SKM-1 treated with dmso at 0.1 percent for 144 hours (cell line): ENCODE results near the gene IVL.

Source experiments
- DNase-seq: peaks from one replicate; lab custom pipeline; 2025; ENCODE audit not compliant: unreplicated experiment; lab: John Stamatoyannopoulos, UW

The IVL gene

DNA sequence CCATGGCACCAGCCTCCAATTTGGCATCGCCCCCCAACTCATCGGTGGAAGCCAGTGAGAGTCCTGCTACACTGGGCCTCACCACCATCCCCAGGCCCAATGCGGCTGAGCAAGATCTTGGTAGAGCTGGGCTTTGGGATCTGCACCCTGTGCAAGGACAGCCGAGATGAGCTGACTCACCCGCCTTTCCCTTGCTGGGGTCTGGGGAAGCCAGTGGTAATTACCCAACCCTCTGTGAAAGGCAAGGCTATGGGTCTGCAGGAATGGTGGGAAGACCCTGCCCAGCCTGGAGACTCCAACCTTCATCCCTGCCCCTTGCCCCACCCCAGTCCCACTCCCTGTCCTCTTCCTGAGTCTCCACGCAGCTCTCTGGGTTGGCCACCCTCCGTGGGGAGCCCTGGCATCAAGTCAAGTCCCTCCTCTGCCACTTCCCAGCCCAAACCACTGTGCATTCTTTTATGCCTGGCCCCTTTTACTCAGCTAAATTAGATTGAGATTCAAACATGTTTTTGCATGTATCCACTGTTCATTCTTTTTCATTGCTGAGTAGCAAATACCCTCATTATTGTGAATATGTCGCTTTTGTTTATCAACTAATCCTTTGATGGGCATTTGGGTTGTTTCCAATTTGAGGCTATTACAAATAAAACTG is 21.5 kb upstream of the IVL start:
- no peak for DNase-seq

DNA sequence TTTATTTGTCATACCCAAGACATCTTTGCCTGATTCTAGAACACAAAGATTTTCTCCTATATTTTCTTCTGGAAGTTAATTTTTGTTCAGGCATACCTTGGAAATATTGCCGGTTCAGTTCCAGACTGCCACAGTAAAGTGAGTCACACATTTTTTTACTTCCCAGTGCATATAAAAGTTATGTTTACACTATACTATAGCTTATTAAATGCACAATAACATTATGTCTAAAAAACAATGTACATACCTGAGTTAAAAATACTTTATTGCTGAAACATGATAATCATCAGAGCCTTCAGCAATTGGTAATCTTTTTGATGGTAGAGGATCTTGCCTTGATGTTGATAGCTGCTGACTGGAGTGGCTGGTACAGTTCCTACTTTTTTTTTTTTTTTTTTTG is 20.2 kb upstream of the IVL start:
- no peak for DNase-seq

DNA sequence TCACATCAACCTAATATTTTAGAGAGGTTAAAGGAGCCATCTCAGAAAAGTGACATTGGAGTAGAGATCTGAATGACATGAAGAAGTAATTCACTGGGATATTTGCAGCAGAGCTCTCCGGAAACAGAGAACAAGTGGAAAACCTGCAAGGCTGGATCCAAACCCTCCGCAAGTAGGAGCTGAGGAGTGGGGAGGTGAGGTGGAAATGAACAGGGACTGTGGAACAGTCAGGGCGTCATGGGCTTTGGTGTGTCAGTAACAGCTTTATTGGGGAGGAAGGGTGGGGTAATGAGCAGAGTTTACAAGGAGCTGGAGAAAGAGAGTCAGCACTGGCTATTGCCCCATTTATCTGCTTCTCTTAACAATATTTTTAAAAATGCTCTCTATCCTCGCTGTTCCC is 9.3 kb upstream of the IVL start:
- no peak for DNase-seq

DNA sequence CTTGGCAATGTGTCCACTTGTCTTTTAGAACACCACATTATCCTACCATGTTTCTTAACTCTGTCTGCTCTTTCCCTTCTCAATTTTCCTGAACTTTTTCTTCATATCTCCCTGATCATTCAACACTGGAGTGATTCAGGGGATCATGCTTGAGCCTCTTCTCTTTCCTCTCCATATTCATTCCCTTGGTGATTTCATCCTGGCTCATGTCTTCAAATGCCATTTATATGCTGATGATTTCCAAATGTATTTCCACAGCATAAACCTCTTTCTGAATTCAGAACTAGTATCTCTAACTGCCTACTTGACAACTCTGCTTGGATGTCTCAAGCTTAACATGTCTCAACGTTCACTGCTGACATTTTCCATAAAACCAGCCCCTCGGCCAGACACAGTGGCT is 8.5 kb upstream of the IVL start:
- DNase-seq, result no peak

DNA sequence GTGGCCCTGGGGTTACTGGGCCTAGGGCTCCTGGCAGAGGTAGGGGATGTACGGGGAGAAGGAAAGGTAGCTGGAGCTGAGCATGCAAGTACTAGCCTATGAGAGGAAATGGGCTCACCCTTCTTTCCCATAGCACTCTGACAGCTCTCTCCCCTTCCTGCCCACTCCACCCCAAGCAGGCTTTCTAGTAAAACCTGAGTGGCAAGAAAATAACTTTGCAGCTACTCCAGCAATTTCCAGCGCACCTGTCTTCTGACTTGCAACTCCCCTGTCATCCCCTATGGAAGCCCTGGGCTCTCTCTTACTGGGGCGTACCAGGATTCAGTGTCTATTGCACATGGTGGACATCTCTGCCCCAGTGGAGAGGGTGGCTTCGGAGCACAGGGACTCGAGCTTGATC is 6.7 kb upstream of the IVL start:
- no peak for DNase-seq

DNA sequence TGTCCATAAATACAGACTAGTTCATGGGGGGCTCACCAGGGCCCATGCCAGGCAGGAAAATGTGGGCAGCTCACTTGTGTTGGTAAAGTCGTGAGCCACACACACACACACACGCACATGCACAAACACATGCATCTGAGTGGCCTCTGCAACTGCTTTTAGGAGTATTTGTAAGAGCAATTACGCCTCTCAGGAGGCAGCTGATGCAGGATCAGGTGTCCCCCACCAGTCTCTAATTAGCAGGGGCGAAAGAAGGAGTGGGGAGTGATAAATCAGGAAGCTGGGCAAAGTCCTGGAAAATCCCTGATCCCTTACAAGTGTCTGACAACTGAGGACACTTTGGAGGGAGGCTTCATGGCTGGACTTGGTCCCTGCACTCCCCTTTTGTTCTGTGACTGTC is 5.7 kb upstream of the IVL start:
- DNase-seq, result no peak

DNA sequence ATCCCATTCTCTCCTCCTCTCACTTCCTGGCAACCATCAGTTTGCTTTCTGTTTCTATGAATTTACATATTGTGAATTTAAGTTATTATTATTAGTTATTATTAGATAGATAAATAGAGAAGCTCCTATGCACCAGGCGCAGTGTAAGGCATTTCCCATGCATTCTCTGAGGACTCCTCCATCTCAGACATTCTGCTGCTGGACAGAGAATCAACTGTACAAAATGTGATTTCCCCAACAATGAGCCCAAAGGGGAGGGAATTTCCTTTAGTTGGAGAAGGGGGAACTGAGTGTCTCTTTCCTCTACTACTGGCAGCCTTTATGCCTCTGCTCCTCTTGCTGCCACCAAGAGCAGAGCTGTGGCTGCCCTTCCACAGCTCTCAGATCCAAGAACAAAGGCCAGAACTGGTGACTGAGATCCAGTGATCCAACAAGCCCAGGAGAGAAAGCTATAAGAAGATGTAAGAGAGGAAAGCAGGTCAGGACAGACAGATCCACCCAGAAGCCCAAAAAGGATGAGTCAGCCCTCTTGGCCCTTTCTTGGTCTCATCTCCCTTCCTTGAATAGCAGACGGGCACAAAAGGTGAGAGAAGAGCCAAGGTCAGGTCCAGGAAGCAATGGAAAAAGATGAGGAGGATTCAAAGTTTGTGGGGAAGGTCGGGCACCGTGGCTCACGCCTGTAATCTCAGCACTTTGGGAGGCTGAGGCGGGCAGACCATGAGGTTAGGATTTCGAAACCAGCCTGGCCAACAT is 3.5 kb upstream of the IVL start:
- DNase-seq, result no peak

DNA sequence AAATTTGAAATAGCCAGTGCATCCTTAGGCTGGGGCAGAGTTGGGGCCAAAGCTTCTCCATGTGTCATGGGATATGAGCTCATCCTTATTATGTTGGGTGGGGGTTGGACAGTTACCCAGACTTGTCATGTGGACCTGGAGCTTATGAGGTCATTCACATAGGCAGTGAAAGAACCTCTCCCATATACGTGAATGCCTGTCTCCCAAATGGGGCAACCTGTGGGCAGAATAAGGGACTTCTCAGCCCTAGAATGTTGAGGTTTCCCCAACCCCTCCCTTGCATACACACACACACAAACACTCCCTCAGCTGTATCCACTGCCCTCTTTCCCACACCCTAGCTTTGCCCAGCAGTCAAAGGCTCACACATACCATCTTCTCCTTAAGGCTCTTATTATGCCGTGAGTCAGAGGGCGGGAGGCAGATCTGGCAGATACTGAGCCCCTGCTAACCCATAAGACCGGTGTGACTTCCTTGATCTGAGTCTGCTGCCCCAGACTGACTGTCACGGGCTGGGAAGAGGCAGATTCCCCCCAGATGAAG is 2.3 kb upstream of the IVL start:
- no peak for DNase-seq

DNA sequence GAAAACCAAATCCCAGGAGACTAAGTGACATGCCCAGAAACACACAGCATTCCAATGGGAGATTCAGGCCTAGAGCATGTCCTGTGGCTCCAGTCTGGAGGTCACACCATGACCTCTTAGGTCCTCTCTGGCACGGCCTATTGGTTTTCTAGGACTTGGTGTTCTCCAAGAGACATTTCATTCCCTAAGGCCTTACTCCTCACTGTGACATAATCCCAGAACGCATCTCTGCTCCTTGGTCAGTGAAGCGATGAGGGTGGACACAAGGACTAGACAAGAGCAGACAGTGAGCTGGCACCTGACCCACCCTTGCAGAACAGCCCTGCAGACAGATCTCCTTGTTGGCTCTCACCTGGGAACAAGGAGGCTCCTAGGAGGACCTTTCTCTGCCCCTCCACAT is 860 bp downstream of the IVL start:
- no peak for DNase-seq

DNA sequence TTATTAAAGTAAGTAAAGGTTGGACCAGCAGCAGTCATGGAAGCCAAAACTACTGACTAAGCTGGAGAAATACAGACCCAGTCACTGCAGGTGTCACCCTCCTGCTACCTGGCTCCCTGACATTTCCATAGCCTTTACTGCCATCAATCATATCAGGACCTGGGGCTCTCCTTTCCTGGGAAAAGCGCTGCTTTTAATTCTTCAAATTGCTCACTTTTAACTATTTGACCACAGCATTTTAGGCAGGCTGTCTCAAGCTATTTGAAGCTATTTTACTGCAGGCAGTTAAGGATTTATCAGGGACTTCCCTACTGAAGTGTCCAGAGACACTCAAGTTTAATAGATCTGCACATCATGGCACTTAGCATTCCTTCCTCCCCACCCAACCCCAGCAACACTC is 4.1 kb downstream of the IVL start:
- no peak for DNase-seq

DNA sequence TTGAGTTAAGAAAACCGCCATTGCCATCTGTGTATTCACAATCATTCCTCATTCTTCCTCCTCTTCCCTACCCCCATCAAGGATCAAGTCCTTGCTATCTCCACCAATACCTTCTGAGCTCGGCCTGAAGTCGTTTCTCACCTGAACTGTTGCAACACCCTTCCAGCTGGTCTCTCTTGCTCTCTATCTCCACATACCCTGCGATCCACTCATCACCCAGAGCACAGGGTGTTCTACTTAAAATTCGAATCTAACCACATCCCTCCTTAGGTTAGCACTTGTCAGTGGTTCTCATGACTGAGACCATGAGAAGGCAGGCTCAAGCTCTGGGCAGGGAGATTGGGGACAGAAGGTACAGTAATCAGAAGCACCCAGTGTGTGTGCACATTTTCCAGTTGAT is 4.6 kb downstream of the IVL start:
- no peak for DNase-seq

DNA sequence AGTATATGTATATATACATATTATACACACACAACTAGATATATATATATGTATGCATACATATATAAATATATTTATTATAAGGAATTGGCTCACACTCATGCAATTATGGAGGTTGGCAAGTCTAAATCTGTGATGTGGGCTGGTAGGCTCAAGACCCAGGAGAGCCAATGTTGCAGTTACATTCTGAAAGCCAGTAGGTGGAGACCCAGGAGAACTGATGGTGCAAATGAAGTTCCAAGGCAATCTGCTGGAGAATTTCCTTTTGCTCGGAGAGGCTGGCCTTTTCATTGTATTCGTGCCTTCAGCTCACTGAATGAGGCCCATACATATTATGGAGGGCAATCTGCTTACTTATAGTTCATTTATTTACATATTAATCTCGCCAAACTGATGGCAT is 9.4 kb downstream of the IVL start:
- DNase-seq, result no peak

DNA sequence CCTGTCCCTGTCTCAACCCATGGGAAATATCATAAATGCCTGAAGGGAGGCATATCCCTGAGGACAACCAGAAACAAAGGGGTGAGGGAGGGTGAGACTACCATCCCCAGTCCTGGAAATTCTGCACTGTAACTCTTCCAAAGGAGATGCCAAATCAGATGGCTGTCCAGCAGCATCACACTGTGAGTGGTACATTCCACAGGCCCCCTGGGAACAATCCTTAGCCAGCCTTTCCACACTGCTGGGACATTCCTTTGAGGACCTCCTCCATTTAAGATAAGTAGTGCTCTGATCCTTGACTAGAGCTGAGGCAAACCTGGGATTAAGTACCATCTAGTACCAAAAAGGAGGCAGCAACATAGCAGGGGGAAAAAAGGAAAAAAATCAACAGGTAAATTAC is 10.7 kb downstream of the IVL start:
- DNase-seq, result no peak

DNA sequence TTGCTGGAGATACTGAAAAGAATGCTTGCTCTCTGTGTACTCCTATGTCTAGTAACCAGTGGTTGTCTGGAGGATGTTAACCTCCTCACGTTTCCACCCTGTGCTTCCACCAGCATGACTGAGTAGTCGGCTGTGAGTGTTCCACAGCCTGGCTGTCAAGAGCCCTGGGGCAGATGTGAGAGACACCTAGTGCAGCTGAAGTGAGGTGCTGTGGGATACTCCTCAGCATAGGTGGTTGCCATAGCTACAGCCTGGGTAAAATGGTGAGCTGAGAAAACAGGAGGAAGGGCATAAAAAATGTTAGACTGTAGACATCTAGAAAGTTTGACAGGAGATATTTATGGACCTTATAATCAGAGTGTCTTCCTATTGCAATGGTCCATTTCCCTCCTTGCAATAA is 15.8 kb downstream of the IVL start:
- no peak for DNase-seq

DNA sequence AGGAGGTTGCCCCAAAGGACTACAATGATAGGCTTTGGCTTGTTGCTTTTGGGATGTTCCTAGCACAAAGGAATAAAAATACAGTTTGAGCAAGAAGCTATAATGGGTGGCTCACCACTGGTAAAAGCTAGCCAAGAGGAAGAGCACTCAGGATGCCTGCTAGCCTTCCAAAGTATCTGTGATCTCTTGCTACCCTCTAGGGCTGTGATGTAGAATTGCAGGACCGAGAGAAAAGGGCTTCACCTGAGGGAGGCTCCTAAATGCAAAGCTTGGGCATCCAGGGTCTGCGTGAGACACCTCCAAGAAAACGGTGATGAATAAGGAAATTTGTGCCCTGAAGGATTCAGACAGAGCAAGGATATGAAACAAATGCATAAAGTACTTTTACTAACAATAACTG is 17.7 kb downstream of the IVL start:
- no peak for DNase-seq

DNA sequence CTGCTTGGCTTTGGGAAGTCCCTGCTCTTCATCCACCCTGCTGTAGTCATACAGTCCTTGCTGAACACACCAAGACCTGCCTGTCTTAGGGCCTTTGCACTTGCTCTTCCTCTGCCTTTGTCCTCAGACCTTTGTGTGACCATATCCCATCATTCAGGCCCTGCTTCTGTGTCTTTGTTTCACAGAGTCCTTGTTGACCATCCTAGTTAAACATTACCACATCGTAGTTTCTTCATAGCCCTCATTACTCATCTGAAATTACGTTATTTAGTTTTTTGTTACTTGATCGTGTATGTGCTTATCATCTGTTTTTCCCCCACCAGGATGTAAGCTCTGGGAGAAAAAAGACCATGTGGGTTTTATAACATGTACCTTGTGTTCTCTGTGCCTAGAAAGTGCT is 20.3 kb downstream of the IVL start:
- DNase-seq, result no peak

DNA sequence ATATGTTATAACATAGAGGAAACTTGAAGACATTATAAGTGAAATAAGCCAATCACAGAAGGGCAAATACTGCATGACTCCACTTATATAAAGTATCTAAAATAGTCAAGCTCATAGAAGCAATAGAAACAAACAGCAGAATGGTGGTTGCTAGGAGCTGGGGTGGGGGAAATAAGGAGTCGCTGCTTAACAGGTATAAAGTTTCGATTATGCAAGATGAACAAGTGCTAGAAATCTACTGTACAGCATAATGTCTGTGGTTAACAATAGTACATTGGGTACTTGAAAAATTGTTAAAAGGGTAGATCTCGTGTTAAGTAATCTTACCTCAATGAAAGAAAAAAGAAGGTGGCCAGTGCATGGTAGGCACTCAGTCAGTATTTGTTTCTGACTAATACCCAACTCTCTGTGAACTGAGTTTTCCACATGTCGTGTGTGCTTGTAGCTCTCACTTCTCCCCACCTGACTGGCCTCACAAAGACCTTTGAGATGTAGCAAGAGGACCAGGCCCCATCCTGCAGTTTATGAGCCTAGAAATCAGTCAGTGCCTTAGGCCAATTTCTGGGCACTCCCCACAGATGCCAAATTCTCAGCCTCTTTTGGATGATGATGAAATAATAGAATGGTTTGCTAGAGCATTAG is 23.9 kb downstream of the IVL start:
- DNase-seq, result no peak

DNA sequence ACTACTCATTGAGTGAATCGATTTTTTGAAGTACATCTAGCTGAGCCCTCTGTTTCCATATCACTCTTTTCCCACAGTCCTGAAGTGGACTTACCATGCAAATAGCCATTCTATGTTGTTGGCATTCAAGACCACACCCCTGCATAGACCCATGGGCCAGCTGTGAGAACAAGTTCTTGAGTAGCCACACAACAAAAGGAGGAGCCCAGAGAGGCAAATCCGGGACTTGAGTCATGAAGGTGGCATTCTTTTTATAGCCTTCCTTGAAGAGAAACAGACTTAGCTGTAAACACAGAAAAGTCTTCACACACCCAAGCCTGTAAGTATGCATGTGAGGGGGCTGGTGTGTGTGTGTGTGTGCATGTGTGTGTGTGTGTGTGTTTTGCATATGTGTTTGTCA is 24.9 kb downstream of the IVL start:
- DNase-seq, result no peak

DNA sequence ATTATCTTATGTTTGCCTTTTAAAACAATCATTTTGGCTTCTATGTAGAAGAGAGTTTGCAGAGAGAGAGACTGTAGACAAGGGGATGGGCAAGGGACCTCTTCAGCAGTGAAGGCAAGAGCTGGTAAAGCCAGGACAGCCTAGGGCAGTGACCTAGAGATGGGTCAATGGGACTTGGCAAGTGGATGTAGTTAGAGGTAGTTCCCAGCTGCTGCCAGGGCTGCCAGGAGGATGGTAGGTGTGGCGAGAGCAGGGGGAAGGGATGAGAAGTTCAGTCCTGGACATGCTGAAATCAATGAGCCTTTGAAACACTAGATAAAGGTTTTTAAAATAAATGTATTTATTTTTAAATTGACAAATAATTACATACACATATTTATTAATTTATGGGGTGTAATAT is 32.3 kb downstream of the IVL start:
- no peak for DNase-seq

DNA sequence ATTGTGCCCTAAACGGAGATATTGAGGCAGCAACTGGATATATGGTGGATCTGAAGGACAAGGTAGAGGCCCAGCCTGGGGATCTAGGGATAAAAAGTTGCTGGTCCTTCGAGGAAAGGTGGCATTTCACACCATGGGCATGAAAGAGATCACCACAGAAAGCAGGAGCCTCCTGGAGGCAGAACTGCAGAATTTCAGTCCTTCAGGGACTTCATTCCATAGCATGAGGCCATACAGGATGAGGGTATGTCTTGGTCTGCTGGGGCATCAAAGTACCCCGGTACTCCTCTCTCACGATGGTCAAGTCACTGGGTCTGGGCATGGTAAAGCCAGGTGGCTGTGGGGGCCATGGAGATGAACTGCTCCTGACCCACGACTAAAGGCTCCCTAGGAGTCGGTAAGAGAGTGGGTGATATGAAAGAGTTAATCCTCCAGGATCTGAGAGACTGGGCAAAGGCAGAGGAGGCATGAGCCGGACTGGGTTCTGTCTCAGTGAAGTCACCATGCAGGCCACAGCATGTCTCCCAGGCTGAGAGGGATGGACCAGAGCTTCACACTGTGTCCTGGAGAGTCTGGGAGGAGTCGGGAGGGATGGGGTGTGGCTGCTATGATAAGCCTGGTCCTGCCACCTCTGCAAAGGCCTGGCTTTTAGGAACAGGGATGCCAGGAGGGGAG is 32.8 kb downstream of the IVL start:
- DNase-seq, result no peak

DNA sequence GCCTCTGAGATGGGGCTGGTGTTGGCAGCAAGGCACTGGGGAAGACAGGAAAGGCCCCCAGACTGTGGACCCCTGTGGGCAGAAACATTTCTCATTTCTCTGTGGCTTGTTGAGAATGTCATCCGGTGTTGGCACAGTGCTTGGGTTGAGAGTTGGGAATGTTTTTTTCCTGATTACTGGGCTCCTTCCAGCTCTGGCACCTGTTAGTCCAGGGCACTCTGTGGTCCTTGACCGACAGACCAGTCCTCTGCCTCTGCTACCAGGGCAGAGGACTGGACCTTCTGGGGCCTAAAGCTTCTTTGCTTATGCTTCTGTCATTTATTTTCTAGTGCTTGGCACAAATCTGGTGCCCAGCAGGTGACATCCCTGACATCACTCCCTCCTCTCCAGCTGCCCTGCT is 33.8 kb downstream of the IVL start:
- no peak for DNase-seq

DNA sequence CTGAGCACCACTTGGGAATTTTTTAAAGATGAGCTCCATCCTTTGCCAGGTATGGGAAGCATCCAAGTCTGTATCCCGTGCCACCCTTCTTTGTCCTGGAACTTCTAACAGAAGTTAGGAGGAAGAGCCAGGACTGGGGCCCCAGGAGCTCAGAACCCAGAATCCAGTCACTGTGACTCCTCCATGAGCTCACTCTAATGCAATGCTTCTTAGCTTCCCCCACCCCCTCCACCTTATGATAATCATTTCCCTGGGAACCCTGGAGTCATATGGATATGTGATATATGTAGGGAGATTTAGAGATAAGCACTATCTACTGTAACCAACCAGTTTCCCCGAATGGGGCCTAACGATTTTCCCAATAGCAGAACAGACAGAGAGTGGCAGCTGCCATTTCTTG is 37.9 kb downstream of the IVL start:
- DNase-seq, result no peak
